OCI-LY1 (cell line): ENCODE results near the gene SATB1.

Experiments used
- H2AFZ ChIP-seq: fragments of 200-600 bp; sonication (generic), shearing (Covaris generic); 2 replicates; pipeline ENCODE4 v1.6.0; 2014; ENCODE audit warnings: antibody characterized with exemption, mild to moderate bottlenecking, low read length
- H3F3A ChIP-seq: fragments of 200-600 bp; sonication (generic), shearing (Covaris generic); 2 replicates; pipeline ENCODE4 v1.6.0; 2014; ENCODE audit warnings: mild to moderate bottlenecking, antibody characterized with exemption, low read length, moderate library complexity; ENCODE audit not compliant: insufficient read depth
- H3K27ac ChIP-seq: fragments of 200-600 bp; sonication (generic); 2 replicates; pipeline ENCODE4 v1.5.1; 2014; ENCODE audit warnings: low read length, mixed run types, mild to moderate bottlenecking, low read depth; ENCODE audit not compliant: poor library complexity, severe bottlenecking
- H3K27me3 ChIP-seq: fragments of 200-600 bp; sonication (generic); 2 replicates; pipeline ENCODE4 v1.6.0; 2014; ENCODE audit warnings: antibody characterized with exemption, mild to moderate bottlenecking, low read length, moderate library complexity; ENCODE audit not compliant: insufficient read depth
- H3K36me3 ChIP-seq: fragments of 200-600 bp; sonication (generic); 2 replicates; pipeline ENCODE4 v1.6.1; 2014; ENCODE audit warnings: mild to moderate bottlenecking, antibody characterized with exemption, low read length, moderate library complexity, mixed read lengths; ENCODE audit not compliant: insufficient read depth
- H3K4me1 ChIP-seq: fragments of 200-600 bp; sonication (generic); 2 replicates; pipeline ENCODE4 v1.5.1; 2014; ENCODE audit warnings: mild to moderate bottlenecking, low read length, moderate library complexity; ENCODE audit not compliant: insufficient read depth, severe bottlenecking
- H3K4me2 ChIP-seq: fragments of 200-600 bp; sonication (generic), shearing (Covaris generic); 2 replicates; pipeline ENCODE4 v1.6.1; 2014; ENCODE audit warnings: low read length
- H3K4me3 ChIP-seq: fragments of 200-600 bp; sonication (generic); 2 replicates; pipeline ENCODE4 v1.5.1; 2014; ENCODE audit warnings: low read length, low read depth, mild to moderate bottlenecking, mixed read lengths; ENCODE audit not compliant: poor library complexity, severe bottlenecking
- H3K79me2 ChIP-seq: fragments of 200-600 bp; shearing (Covaris generic); 2 replicates; pipeline ENCODE4 v1.6.1; 2016; ENCODE audit warnings: mixed run types, low read length, mixed read lengths; ENCODE audit not compliant: insufficient read depth
- H3K9ac ChIP-seq: fragments of 200-600 bp; sonication (generic), shearing (Covaris generic); 2 replicates; pipeline ENCODE4 v1.6.1; 2014; ENCODE audit warnings: mild to moderate bottlenecking, low read length, mixed read lengths
- H3K9me2 ChIP-seq: fragments of 200-600 bp; sonication (generic), shearing (Covaris generic); 2 replicates; pipeline ENCODE4 v1.6.1; 2014; ENCODE audit warnings: low read depth, mild to moderate bottlenecking, low read length, mixed read lengths
- H3K9me3 ChIP-seq: fragments of 200-600 bp; shearing (Covaris generic); 2 replicates; pipeline ENCODE4 v1.6.1; 2014; ENCODE audit warnings: low read length, mixed read lengths
- H4K20me1 ChIP-seq: fragments of 200-600 bp; sonication (generic), shearing (Covaris generic); 2 replicates; pipeline ENCODE4 v1.6.0; 2016; ENCODE audit warnings: mild to moderate bottlenecking, low read length; ENCODE audit not compliant: insufficient read depth
- EZH2 ChIP-seq: fragments of 200-600 bp; sonication (generic), shearing (Covaris generic); IDR thresholded peaks from 2 replicates; pipeline ENCODE4 v1.8.0; 2017; ENCODE audit warnings: borderline replicate concordance, mixed run types, mild to moderate bottlenecking, antibody characterized with exemption, low read length, moderate library complexity, mixed read lengths
- TF ChIP-seq, protein P1 (sequence below): fragments of 200-600 bp; sonication (generic), shearing (Covaris generic); IDR thresholded peaks from 2 replicates; pipeline ENCODE4 v1.5.1; 2017; ENCODE audit warnings: mild to moderate bottlenecking, antibody characterized with exemption, low read length, moderate library complexity, mixed read lengths

The SATB1 gene

DNA sequence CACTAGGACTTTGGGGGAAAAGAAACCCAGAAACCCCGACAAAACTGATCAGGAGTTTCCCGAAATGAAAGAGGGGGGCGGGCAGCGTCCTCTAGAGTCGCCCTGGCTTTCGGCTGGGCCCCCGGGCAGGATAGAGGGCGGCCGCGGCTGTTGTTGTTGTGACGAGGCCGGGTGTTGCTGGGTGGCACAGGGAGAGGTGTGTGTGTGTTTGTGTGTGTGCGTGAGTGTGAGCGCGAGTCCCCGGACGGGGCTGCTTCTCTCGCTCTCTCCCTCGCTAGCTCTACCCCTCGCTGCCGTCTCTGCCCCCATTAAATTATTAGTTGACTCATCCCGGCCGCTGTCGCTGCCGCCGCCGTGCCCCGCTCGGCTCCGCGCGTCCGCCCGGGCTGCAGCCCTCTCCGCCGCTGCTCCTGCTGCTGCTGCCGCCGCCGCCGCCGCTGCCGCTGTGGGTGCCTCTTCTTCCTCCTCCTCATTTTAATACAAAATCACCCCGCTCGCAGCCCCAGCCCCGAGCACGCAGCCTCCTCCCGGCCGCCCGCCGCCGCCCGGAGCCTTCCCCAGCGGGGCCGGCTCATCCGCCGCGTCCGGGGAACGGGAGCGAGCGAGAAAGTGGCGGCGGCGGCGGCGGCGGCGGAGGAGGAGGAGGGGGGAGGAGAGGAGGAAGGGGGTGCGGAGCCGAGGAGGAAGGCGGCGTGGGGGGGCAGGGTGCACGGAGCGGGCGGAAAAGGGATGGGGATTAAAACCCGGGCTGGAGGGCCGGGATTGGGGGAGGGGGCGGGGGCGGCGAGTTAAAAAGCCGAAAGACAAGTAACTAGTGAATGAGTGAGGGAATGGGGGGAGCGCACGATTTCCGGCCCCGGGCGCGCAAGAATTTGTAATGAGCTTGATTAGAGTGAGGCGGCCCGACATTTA is at the start of gene SATB1:
Gene SATB1, minus strand, starts transcription at position 611 of the 912 bp plus-strand sequence. CDS start 4,372 bp downstream, outside the sequence.
- TF ChIP-seq, protein P1, sequence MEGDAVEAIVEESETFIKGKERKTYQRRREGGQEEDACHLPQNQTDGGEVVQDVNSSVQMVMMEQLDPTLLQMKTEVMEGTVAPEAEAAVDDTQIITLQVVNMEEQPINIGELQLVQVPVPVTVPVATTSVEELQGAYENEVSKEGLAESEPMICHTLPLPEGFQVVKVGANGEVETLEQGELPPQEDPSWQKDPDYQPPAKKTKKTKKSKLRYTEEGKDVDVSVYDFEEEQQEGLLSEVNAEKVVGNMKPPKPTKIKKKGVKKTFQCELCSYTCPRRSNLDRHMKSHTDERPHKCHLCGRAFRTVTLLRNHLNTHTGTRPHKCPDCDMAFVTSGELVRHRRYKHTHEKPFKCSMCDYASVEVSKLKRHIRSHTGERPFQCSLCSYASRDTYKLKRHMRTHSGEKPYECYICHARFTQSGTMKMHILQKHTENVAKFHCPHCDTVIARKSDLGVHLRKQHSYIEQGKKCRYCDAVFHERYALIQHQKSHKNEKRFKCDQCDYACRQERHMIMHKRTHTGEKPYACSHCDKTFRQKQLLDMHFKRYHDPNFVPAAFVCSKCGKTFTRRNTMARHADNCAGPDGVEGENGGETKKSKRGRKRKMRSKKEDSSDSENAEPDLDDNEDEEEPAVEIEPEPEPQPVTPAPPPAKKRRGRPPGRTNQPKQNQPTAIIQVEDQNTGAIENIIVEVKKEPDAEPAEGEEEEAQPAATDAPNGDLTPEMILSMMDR, result no peak
- no peak for TF ChIP-seq EZH2

DNA sequence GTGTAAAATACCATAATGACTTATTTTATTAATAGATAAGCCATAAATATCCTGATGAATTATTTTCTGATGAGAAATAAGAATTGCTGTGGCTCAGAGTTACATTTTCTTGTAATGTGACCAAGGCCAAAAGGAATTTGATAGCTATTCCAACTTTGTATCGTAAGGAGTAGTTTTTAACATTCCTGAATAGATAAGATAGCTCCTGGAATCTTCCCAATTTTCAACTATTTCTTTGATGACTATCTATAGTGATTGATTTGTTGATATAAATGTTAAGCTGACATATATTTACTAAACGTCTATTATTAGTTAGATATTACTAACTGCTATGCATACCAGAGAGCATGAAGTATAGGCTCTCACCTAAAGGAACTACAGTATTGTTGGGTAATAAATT is 49.1 kb upstream of the SATB1 start:
- Histone ChIP-seq H3K4me2 (no peak overlapping the region), H3K9ac (no peak overlapping the region), H2AFZ (no peak overlapping the region), H3K27me3 (no peaks in the 10 kb centered on the region), H3K79me2 (no peaks in the 10 kb centered on the region), H3K9me3 (no peaks in the 10 kb centered on the region), H3K4me1 (no peaks in the 10 kb centered on the region), H3F3A (no peaks in the 10 kb centered on the region), H3K27ac (no peak overlapping the region), H3K4me3 (no peak overlapping the region), H3K9me2 (no peaks in the 10 kb centered on the region), H3K36me3 (no peaks in the 10 kb centered on the region), H4K20me1 (no peaks in the 10 kb centered on the region)
- TF ChIP-seq EZH2, result no peak
- TF ChIP-seq, protein P1, result no peak

More for the DNA sequence above, at the start of gene SATB1:
- Histone ChIP-seq H3K4me1 (peaks cover 27% of the 10 kb centered on the region), H3K27me3 (no peaks in the 10 kb centered on the region), H3K9me3 (no peaks in the 10 kb centered on the region), H3K4me3 (peak within 1 kb of the TSS; percentile 72), H3K9ac (peak within 1 kb of the TSS; percentile 68), H3K4me2 (peak within 1 kb of the TSS; percentile 79), H3K9me2 (no peaks in the 10 kb centered on the region), H3K36me3 (peaks cover 7% of the 10 kb centered on the region; the same call in 1 of the 2 replicates), H3K27ac (peak within 1 kb of the TSS; percentile 42), H2AFZ (no peak within 1 kb of the TSS), H4K20me1 (no peaks in the 10 kb centered on the region), H3K79me2 (no peaks in the 10 kb centered on the region), H3F3A (no peaks in the 10 kb centered on the region)

DNA sequence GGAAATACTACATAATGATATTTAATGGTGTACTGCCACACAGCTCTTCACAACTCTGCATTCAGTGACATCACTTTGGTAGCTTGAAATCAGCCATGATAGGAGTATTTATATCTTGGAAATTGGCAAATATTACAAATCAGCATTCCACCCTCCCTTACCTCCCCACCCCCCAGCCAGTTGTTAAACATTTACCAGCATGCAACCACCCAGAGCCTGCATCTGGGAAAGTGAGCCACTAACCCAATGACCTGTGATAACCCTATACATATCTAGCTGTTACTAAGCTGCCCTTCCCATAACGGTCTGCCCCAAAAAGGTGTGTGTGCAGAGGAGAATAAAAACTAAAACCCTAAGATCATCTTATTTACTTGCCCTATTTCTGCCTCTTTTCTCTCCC is 44.6 kb upstream of the SATB1 start:
- no peaks in the 10 kb centered on the region for H3K4me1 ChIP-seq
- H3K9ac ChIP-seq, result no peak overlapping the region
- no peaks in the 10 kb centered on the region for H3F3A ChIP-seq
- no peaks in the 10 kb centered on the region for H3K9me2 ChIP-seq
- H3K27ac ChIP-seq, result no peak overlapping the region
- no peak overlapping the region for H3K4me2 ChIP-seq
- no peaks in the 10 kb centered on the region for H3K79me2 ChIP-seq
- no peaks in the 10 kb centered on the region for H3K27me3 ChIP-seq
- H3K36me3 ChIP-seq, result no peaks in the 10 kb centered on the region
- no peak overlapping the region for H3K4me3 ChIP-seq
- no peaks in the 10 kb centered on the region for H4K20me1 ChIP-seq
- no peak for TF ChIP-seq EZH2
- TF ChIP-seq, protein P1, result no peak
- H2AFZ ChIP-seq, result no peak overlapping the region
- no peaks in the 10 kb centered on the region for H3K9me3 ChIP-seq
